Colonic mucosa (tissue), 4 donors: ENCODE measurements around the gene PCIF1. TPM values are rescaled to one million over a fixed set of nuclear protein-coding genes. Genes with fewer than 3 reads are reported as not detected.
A peak's percentile ranks its signal among the peaks of the same experiment; 100 is the strongest.

Experiments used
- DNase-seq: peaks from one replicate; pipeline ENCODE4 v3.0.0-alpha.2; 2020
- H3K27ac ChIP-seq: fragments of 200-600 bp; one replicate; pipeline ENCODE4 v1.8.0; 2021
- H3K27me3 ChIP-seq: fragments of 200-600 bp; one replicate; pipeline ENCODE4 v1.8.0; 2021
- H3K36me3 ChIP-seq: fragments of 200-600 bp; one replicate; pipeline ENCODE4 v1.8.0; 2021
- H3K4me1 ChIP-seq: fragments of 200-600 bp; one replicate; pipeline ENCODE4 v1.8.0; 2021; ENCODE audit warnings: mild to moderate bottlenecking
- H3K4me3 ChIP-seq: fragments of 200-600 bp; one replicate; pipeline ENCODE4 v1.8.0; 2021
- H3K9ac ChIP-seq, 2 donors: one replicate each; pipeline ENCODE4 v1.7.0; 2013; ENCODE audit warnings: control low read depth in 2 of 2, low read depth in 2 of 2, low read length in 2 of 2
- H3K9me3 ChIP-seq: fragments of 200-600 bp; one replicate; pipeline ENCODE4 v1.8.0; 2021
- CTCF ChIP-seq: fragments of 200-600 bp; IDR thresholded peaks from one replicate; pipeline ENCODE4 v1.8.0; 2022; ENCODE audit warnings: antibody characterized with exemption, mild to moderate bottlenecking
- intact Hi-C: fragments of 100-400 bp; cut with DNase I; formaldehyde crosslinking; loops from one replicate; pipeline ENCODE4 v1.14.1; 2022
- total RNA-seq, 2 donors: library from RNA; stranded (reverse); fragmentation: NEBNext Ultra II Directional in 1 of 2; extraction: Animal tissue kit (Norgen Biotek cat#: 25700) in 1 of 2; gene quantifications; one replicate each; pipeline ENCODE4 v1.2.1, GENCODE V29; 2021
- donor health status: healthy.
- donor health status: DM: no; HTN: no; CAD: no.
- donor health status: DM: no; HTN: no; CAD: no.

Gene PCIF1
- total RNA-seq, 2 donors from 2014 or later: 28.9 to 33.6 TPM

GRCh38 chr20:45933266-45934045, 1.0 kb upstream of the PCIF1 start:
- TF ChIP-seq CTCF: peak; percentile 26

GRCh38 chr20:45934046-45934585, 367 bp upstream of the PCIF1 start:
- Histone ChIP-seq H3K9ac (peak overlapping the region; percentile 93 to 99), H3K27me3 (no peaks in the 10 kb centered on the region), H3K36me3 (peaks cover 3% of the 10 kb centered on the region), H3K4me3 (peak overlapping the region; percentile 98), H3K4me1 (no peaks in the 10 kb centered on the region), H3K27ac (peak overlapping the region; percentile 100), H3K9me3 (no peaks in the 10 kb centered on the region)
- intact Hi-C loops: loop anchor here (5.0 kb wide), 1 partner anchor 42 kb away; the partner anchor contains the start of genes CTSA and NEURL2
- DNase-seq: peak; percentile 71
- no peak for TF ChIP-seq CTCF

More at GRCh38 chr20:45933266-45934045, 1.0 kb upstream of the PCIF1 start:
- no peaks in the 10 kb centered on the region for H3K9me3 ChIP-seq
- H3K9ac ChIP-seq: peak overlapping the region; percentile 93 to 99
- H3K27ac ChIP-seq: peak overlapping the region; percentile 100
- H3K36me3 ChIP-seq: no peaks in the 10 kb centered on the region
- peak overlapping the region; percentile 98 for H3K4me3 ChIP-seq
- H3K4me1 ChIP-seq: no peaks in the 10 kb centered on the region
- DNase-seq: peak; percentile 80
- no peaks in the 10 kb centered on the region for H3K27me3 ChIP-seq
- intact Hi-C loops: loop anchor here (5.0 kb wide), 1 partner anchor 41 kb away; the partner anchor contains the start of genes CTSA and NEURL2

DNA sequence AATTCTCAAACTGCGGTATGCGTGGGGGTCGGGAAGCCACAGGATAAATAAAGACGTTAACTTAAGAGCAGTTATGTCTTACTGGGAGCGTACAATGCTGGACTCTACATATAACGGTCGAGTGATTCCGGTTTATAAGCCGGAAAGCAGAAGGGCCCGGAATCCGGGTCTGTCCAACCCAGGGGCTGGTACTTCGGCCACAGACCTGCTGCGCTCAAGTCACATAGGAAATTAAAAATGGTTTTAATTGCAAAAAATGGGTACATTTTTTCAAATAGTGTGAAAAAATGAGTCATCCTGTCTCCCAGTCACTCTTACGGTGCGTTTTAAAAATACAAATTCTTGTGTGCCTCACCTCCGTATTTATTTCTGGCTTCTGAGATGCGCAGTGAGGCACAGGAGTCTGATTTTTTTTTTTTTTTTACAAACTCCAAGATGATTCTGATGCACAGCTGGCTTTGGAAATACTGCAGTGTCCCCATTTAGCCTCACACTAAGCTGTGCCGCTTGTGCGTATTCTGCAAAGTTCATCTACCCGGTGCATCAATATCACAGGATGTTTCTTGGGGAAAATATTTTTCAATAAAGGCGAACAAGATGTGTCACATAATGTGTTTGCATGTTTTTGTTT, 1.0 kb downstream of the PCIF1 start:
- DNase-seq: no peak
- Histone ChIP-seq H3K4me3 (peak overlapping the region; percentile 98), H3K9ac (peak overlapping the region; percentile 41 to 76), H3K36me3 (peaks cover 6% of the 10 kb centered on the region), H3K27ac (peak overlapping the region; percentile 81), H3K4me1 (no peaks in the 10 kb centered on the region), H3K27me3 (no peaks in the 10 kb centered on the region), H3K9me3 (no peaks in the 10 kb centered on the region)
- TF ChIP-seq CTCF: no peak
- intact Hi-C loops: no loop called here

DNA sequence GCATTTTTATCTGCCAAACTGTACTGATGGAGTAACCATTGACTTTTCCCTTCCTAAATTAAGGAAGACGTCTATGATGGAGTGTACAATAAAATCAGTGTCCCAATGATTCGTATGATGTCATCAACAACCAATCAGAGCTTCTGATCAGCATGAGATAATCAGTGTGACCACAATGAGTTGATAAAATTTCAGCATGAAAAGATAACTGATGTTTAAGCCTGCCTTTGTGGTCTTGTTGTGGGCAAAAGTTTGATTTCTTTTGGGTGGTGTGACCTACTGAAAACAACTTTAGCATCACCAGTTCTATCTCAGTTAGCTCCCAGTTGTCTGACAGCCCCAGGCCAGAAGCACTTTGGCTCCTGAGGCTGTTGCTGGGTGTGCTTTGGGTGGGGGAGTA, 3.3 kb downstream of the PCIF1 start:
- intact Hi-C loops: no loop called here
- Histone ChIP-seq H3K27ac (no peak overlapping the region), H3K9ac (no peak overlapping the region), H3K4me1 (no peaks in the 10 kb centered on the region), H3K27me3 (no peaks in the 10 kb centered on the region), H3K4me3 (no peak overlapping the region), H3K36me3 (peaks cover 15% of the 10 kb centered on the region), H3K9me3 (no peaks in the 10 kb centered on the region)
- no peak for TF ChIP-seq CTCF
- no peak for DNase-seq

- no peak overlapping the region for H3K4me3 ChIP-seq
- H3K27me3 ChIP-seq: no peaks in the 10 kb centered on the region
- H3K27ac ChIP-seq: no peak overlapping the region
These were observed 4.4 kb downstream of the PCIF1 start for GRCh38 chr20:45938727-45939438.

More at GRCh38 chr20:45938727-45939438, 4.4 kb downstream of the PCIF1 start:
- Histone ChIP-seq H3K9ac (no peak overlapping the region), H3K4me1 (no peaks in the 10 kb centered on the region), H3K9me3 (no peaks in the 10 kb centered on the region), H3K36me3 (peaks cover 21% of the 10 kb centered on the region)
- intact Hi-C loops: no loop called here
- DNase-seq: no peak
- TF ChIP-seq CTCF: no peak
